ENCODE data around the gene MAP3K5. TPM values are rescaled to one million over a fixed set of nuclear protein-coding genes. Genes with fewer than 3 reads are reported as not detected.

The MAP3K5 gene
- total and polyA plus RNA-seq, 2 donors (not counting 3 experiments of a cell fraction or from before 2014, with no cell fraction given), result 1.5 to 7.0 TPM

DNA sequence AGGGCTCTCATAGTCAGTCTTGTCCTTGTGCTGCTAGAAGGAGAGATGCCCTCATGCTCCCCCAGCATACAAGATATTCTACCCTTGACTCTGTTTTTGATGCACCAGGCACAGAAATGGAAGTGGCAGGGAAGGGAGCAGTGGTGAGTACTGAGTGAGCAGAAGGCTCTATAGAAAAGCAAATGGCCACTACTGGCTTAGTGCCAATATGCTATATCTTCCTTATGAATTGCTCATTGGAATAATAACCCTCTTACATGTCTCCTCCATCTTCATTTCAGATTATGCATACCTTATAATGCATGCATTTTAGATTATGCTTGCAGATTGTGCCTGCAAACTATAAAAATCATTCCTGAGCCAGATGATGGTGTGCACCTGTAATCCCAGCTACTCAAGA is 82.8 kb downstream of the MAP3K5 start:
- Histone ChIP-seq H3K4me1 (ENCODE audit: control insufficient read depth, extremely low read depth, insufficient read depth, low read length) (no peaks in the 10 kb centered on the region), H3K9ac (replicated peaks; ENCODE audit: extremely low read depth, insufficient read depth, low read length) (no peak overlapping the region), H3K9me1 (replicated peaks; ENCODE audit: control insufficient read depth, extremely low read depth, insufficient read depth, low read length) (no peaks in the 10 kb centered on the region), H3K79me2 (ENCODE audit: control insufficient read depth, insufficient read depth, low read length) (no peaks in the 10 kb centered on the region), H3K4me2 (ENCODE audit: insufficient read depth, low read length) (no peak overlapping the region), H3K9me3 (replicated peaks; ENCODE audit: control insufficient read depth, insufficient read depth, low read length) (no peaks in the 10 kb centered on the region), H3K36me3 (ENCODE audit: control insufficient read depth in 2 of 2, extremely low read depth in 1 of 2, insufficient read depth in 2 of 2, low read length in 2 of 2) (no peaks in the 10 kb centered on the region), H3K27ac (ENCODE audit: insufficient read depth, low read depth, low read length) (no peak overlapping the region), H4K20me1 (replicated peaks; ENCODE audit: control insufficient read depth, extremely low read depth, insufficient read depth, low read length) (no peaks in the 10 kb centered on the region), H3K4me3 (replicated peaks in 1 of 3; ENCODE audit: insufficient read depth in 1 of 3, low read depth in 1 of 3, low read length in 3 of 3) (no peak overlapping the region), H3K27me3 (ENCODE audit: control insufficient read depth in 2 of 2, insufficient read depth in 2 of 2, low read length in 2 of 2) (no peaks in the 10 kb centered on the region), H2AFZ (ENCODE audit: low read depth, low read length) (no peak overlapping the region)
- intact Hi-C loops (cut with micrococcal nuclease), result no loop called here
- dilution Hi-C loops (cut with MboI; ENCODE audit: extremely low pct_ligation_motif_present, low sequenced_read_pairs), result no loop called here
- TF ChIP-seq MYC (IDR thresholded peaks at IDR 0.05; ENCODE audit: low read depth, low read length) (no peak), JUN (IDR thresholded peaks at IDR 0.05; ENCODE audit: borderline replicate concordance, insufficient read depth, insufficient read length, low read depth) (no peak), FOS (IDR thresholded peaks at IDR 0.05; ENCODE audit: borderline replicate concordance, insufficient read depth, low read length) (no peak), EZH2 (IDR thresholded peaks at IDR 0.05; ENCODE audit: borderline replicate concordance, low read depth, low read length, severe bottlenecking) (no peak), CTCF (IDR thresholded peaks at IDR 0.05; ENCODE audit: extremely low read depth in 1 of 2, insufficient read depth in 1 of 2, low read depth in 1 of 2, low read length in 2 of 2) (no peak), GATA2 (IDR thresholded peaks at IDR 0.05; ENCODE audit: insufficient read depth, insufficient read length, low read depth, low read length) (no peak), POLR2AphosphoS5 (IDR thresholded peaks at IDR 0.05; ENCODE audit: insufficient read depth, low read depth, low read length) (no peak), POLR2A (IDR thresholded peaks at IDR 0.05; ENCODE audit: low read depth, low read length) (no peak)
- TF ChIP-seq, protein P1, sequence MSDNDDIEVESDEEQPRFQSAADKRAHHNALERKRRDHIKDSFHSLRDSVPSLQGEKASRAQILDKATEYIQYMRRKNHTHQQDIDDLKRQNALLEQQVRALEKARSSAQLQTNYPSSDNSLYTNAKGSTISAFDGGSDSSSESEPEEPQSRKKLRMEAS (IDR thresholded peaks at IDR 0.05; ENCODE audit: insufficient read depth, insufficient read length), result no peak
- FAIRE-seq (no peak), DNase-seq (ENCODE audit: low read depth, low spot score) (no peak)
- CTCF ChIA-PET, result interaction anchor here (0.7 to 2.0 kb wide), 2 partner anchors 17 to 83 kb away, joined by 3 to 5 read pairs; partner anchors contain the start of gene MAP3K5
- no TSS peak for BruUV-seq (replicated peaks)
- POLR2A ChIA-PET, result no interaction called here

All from endothelial cell of umbilical vein (primary cell).